ENCODE data around the gene RBM28.
"Not testable (repeated sequence)": the region's sequence is repeated elsewhere in the genome, so short reads cannot be mapped to it uniquely, and the experiment has no call there.

The RBM28 gene

GRCh38 chr7:128280451-128280850, 63.3 kb downstream of the RBM28 start:
- not testable (repeated sequence) for DNase-seq

GRCh38 chr7:128279124-128279713, 64.5 kb downstream of the RBM28 start:
- DNase-seq, result no peak

- no peak for DNase-seq
These were observed 65.3 kb downstream of the RBM28 start for GRCh38 chr7:128278366-128278765.

GRCh38 chr7:128275681-128276080, 68.0 kb downstream of the RBM28 start:
- no peak for DNase-seq

- DNase-seq, result no peak
These were observed 68.7 kb downstream of the RBM28 start for GRCh38 chr7:128274884-128275603.

GRCh38 chr7:128274246-128274883, 69.3 kb downstream of the RBM28 start:
- DNase-seq, result no peak

- DNase-seq, result no peak
These were observed 71.7 kb downstream of the RBM28 start for GRCh38 chr7:128271942-128272481.

- no peak for DNase-seq
These were observed 72.2 kb downstream of the RBM28 start for GRCh38 chr7:128271471-128271941.

GRCh38 chr7:128270826-128271272, 72.9 kb downstream of the RBM28 start:
- DNase-seq, result no peak

GRCh38 chr7:128268233-128268632, 75.5 kb downstream of the RBM28 start:
- no peak for DNase-seq

GRCh38 chr7:128267595-128267924, 76.1 kb downstream of the RBM28 start:
- no peak for DNase-seq

- DNase-seq, result peak; percentile 86
These were observed 76.7 kb downstream of the RBM28 start for GRCh38 chr7:128266883-128267594.

GRCh38 chr7:128266529-128266882, 77.2 kb downstream of the RBM28 start:
- no peak for DNase-seq

GRCh38 chr7:128265906-128266300, 77.8 kb downstream of the RBM28 start:
- no peak for DNase-seq

- no peak for DNase-seq
These were observed 78.4 kb downstream of the RBM28 start for GRCh38 chr7:128265156-128265905.

GRCh38 chr7:128264477-128264876, 79.2 kb downstream of the RBM28 start:
- no peak for DNase-seq

GRCh38 chr7:128263420-128263819, 80.3 kb downstream of the RBM28 start:
- DNase-seq, result no peak

GRCh38 chr7:128262273-128263028, 81.3 kb downstream of the RBM28 start:
- DNase-seq, result no peak

GRCh38 chr7:128260069-128260795, 83.5 kb downstream of the RBM28 start:
- DNase-seq, result no peak

- peak; percentile 59 for DNase-seq
These were observed 84.3 kb downstream of the RBM28 start for GRCh38 chr7:128259131-128260061.
